Lower leg skin (tissue), 4 donors: ENCODE results near the gene SMAP1. TPM values are rescaled to one million over a fixed set of nuclear protein-coding genes. Genes with fewer than 3 reads are reported as not detected.

ENCODE experiments used
- DNase-seq, 2 donors: peaks; one replicate each; pipeline ENCODE4 v3.0.0-alpha.2; 2019; ENCODE audit warnings: low spot score in 2 of 2
- H3K4me3 ChIP-seq: fragments of 200-600 bp; sonication (generic); 2 replicates; pipeline ENCODE4 v1.5.1; 2017; ENCODE audit warnings: mild to moderate bottlenecking, low read depth; ENCODE audit not compliant: poor library complexity, severe bottlenecking
- POLR2A ChIP-seq, 2 donors: fragments of 450-650 bp; IDR thresholded peaks; one replicate each; pipeline ENCODE4 v1.6.1; 2016 to 2017; ENCODE audit warnings: antibody characterized with exemption in 2 of 2, mild to moderate bottlenecking in 1 of 2, moderate library complexity in 1 of 2
- WGBS, 2 donors: methylation state at CpG; one replicate each; pipeline ENCODE4 v1.1.5; 2018; 5-methylcytosine and 5-hydroxymethylcytosine counted together
- intact Hi-C: fragments of 100-400 bp; cut with DNase I; formaldehyde crosslinking; loops from one replicate; pipeline ENCODE4 v1.15.0; 2023; ENCODE audit warnings: low total_unique reads
- total RNA-seq, 4 donors: library from RNA; depleted of rRNA; stranded (reverse); fragments of >200 nt; gene quantifications; one replicate each; pipeline ENCODE4 v1.1.0, GENCODE V29; 2016
- TF ChIP-seq, protein P1 (sequence below), 3 donors: fragments of 450-650 bp; IDR thresholded peaks; one replicate each; pipeline ENCODE4 v1.5.1; 2016; ENCODE audit warnings: antibody characterized with exemption in 3 of 3, mild to moderate bottlenecking in 3 of 3, moderate library complexity in 2 of 3

Gene SMAP1
- total RNA-seq, 4 donors from 2014 or later: 30.7 to 37.7 (median 34.9) TPM

DNA sequence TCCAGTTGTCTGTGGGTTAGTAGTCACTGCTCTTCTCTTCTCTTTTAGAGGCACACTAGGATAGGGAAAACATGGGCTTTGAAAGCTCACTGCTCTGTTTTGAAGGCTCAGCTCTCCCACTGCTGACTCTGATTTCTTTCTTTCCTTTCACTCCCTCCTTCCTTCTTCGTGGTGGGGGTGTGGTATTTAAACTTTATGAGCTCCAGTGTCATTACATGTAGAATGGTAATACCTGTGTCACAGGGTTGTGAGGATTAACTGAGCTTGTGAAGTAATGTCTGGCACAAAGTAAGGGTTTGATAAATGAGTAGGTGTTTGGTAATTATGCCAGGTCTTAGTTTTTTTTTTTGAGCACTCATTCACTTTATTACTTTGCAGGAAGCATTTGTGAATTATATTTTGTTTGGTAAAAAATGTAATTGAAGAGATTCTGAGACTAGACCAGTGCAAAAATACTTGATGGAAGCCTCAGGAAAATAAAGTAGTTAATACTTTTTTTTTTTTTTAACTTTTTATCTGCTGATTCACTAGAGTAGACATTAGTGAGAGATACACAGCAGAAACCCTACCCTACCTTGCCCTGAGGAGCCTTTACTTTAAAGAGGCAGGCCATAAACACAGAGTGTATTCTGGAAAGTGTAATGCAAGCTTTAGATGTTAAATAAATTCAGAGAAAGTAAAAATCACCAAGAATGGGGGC, 17.3 kb downstream of the SMAP1 start:
- H3K4me3 ChIP-seq: no peak overlapping the region
- intact Hi-C loops: no loop called here
- no peak for DNase-seq
- WGBS, 2 donors: 3 to 5% methylated on average over 1 of the region's 1 CpG
- TF ChIP-seq, protein P1, sequence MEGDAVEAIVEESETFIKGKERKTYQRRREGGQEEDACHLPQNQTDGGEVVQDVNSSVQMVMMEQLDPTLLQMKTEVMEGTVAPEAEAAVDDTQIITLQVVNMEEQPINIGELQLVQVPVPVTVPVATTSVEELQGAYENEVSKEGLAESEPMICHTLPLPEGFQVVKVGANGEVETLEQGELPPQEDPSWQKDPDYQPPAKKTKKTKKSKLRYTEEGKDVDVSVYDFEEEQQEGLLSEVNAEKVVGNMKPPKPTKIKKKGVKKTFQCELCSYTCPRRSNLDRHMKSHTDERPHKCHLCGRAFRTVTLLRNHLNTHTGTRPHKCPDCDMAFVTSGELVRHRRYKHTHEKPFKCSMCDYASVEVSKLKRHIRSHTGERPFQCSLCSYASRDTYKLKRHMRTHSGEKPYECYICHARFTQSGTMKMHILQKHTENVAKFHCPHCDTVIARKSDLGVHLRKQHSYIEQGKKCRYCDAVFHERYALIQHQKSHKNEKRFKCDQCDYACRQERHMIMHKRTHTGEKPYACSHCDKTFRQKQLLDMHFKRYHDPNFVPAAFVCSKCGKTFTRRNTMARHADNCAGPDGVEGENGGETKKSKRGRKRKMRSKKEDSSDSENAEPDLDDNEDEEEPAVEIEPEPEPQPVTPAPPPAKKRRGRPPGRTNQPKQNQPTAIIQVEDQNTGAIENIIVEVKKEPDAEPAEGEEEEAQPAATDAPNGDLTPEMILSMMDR (IDR thresholded peaks at IDR 0.05): no peak
- no peak for TF ChIP-seq POLR2A (IDR thresholded peaks at IDR 0.05)

DNA sequence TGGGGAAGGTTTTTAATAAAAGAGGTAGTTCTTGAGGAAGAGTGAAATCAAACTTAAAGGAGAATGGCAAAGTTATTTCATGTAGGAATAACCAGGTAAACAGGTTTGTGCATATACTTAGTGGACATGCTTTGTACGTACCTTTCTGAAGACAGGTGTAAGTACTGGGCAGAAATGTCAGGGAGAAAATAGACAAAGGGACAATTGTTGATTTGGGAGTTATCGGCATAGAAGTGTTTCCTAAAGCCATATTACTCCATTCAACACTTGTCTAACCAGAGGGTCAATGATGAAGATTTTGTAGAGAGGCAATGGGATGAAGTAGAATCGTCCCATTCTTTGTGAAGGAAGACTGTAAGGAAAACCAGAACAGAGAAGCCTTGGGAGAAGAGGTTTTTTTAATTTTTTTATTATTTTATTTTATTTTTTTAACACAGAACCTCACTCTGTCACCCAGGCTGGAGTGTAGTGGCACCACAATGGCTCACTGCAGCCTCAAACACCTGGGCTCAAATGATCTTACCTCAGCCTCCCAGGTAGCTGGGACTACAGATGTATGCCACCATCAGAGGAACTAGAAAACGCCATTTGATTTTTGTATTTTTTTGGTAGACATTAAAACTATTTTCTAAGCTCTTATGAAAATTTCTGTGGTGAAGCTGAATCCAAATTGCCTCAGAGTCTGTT, 18.0 kb downstream of the SMAP1 start:
- intact Hi-C loops: no loop called here
- WGBS, 2 donors: 60 to 64% methylated on average over 4 of the region's 4 CpGs
- no peak for TF ChIP-seq POLR2A (IDR thresholded peaks at IDR 0.05)
- TF ChIP-seq, protein P1 (IDR thresholded peaks at IDR 0.05): no peak

DNA sequence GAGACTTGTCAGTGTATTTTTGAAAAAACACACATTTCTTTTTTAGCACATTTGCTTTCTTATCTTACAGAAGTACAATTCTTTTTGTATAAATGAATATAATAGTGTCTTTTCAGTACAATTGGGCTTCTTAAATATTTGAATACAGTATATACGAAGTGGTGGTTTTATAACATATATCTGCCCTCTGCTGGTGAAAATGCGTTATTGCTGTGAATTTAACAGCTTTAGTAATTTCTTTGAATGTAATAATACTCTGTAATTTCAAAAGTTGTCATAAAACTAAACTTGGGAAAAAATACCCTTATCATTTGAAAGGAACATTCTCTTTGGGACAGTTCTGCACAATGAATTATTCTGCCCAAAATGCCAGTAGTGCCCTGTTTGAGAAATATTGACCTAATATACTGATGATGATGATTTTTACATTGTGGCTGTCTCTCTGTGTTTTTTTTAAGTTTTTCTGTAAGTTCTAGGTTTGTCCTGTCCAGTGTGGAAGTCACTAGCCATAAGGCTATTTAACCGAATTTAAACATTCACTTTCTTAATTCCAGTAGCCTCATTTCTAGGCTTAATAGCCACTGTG, 19.0 kb downstream of the SMAP1 start:
- DNase-seq: no peak
- WGBS, 2 donors: 11 to 14% methylated on average over 3 of the region's 3 CpGs
- intact Hi-C loops: no loop called here

More for the DNA sequence above, 18.0 kb downstream of the SMAP1 start:
- H3K4me3 ChIP-seq: no peak overlapping the region
- DNase-seq: no peak

DNA sequence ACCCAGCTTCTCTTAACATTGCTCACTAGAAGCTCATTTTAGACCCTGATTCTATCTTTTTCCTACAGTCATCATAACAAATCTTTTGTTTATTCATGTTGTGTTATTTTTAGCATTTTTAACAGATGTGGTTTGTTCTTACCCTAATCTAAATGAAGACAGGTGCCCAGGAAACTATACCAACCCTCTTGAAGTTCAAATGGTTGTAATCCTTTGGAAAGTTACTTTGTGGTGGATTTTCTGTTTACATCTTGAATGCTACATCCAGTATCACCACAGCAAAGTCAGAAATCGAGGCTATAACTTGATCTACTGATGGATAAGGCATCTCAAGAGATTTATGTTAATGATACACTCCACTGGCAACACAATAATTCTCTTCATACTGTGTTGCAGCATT, 26.2 kb downstream of the SMAP1 start:
- intact Hi-C loops: no loop called here
- no peak for TF ChIP-seq POLR2A (IDR thresholded peaks at IDR 0.05)
- TF ChIP-seq, protein P1 (IDR thresholded peaks at IDR 0.05): no peak
- 45 to 81% methylated on average over 1 of the region's 1 CpG for WGBS, 2 donors

More for the DNA sequence above, 19.0 kb downstream of the SMAP1 start:
- TF ChIP-seq, protein P1 (IDR thresholded peaks at IDR 0.05): no peak
- TF ChIP-seq POLR2A (IDR thresholded peaks at IDR 0.05): no peak
- H3K4me3 ChIP-seq: no peak overlapping the region

DNA sequence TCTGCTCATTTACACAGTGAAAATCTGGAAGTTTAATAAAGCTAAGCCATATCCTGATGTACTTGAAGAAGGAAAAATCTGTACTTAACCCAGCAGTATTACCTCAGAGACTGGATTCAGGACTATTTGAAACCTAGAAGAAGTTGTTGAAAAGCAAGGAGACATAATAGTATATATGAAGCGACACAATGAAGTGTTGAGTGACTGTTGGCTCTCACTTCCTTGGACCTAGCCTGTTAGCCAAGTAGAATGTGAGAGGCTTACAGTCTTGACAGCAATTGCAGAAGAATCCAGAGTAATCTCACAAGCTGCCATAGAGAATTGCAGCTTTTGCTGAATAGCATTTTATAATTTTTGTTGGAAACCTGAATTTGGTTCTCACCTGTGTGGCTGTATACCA, 26.7 kb downstream of the SMAP1 start:
- intact Hi-C loops: no loop called here

More for the DNA sequence above, 26.2 kb downstream of the SMAP1 start:
- DNase-seq: no peak
- no peak overlapping the region for H3K4me3 ChIP-seq

More for the DNA sequence above, 26.7 kb downstream of the SMAP1 start:
- DNase-seq: no peak
- H3K4me3 ChIP-seq: no peak overlapping the region
- WGBS, 2 donors: 91 to 93% methylated on average over 1 of the region's 1 CpG
- TF ChIP-seq POLR2A (IDR thresholded peaks at IDR 0.05): no peak
- TF ChIP-seq, protein P1 (IDR thresholded peaks at IDR 0.05): no peak
